Measurements from ENCODE around the gene GRK3. TPM values are rescaled to one million over a fixed set of nuclear protein-coding genes. Genes with fewer than 3 reads are reported as not detected.

GRK3 gene
- total and polyA plus RNA-seq, 2 of the 4 experiments (the other 2 are of a cell fraction) = 0.58 to 1.6 TPM

DNA sequence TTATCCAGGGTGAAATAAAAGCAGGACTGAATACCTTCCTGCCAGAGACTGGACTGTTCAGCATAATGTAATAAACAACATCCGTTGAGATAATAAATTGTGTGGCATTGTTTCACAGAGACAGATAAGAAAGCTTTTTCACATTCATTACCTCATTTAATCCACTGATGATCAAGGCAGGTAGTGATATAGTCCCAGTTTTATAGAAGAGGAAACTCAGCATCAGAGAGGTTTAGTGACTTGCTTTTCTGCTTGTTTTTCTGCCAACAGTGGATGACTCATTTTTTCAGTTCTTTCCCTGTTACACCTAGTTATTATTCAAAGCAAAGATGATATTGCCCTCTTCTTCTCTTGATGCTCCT lies 181.5 kb downstream of the GRK3 start:
- H3K4me2 ChIP-seq (ENCODE audit: low read depth, low read length) = no peak overlapping the region
- H2BK120ac ChIP-seq (ENCODE audit: low read depth, low read length) = peak overlapping the region; percentile 19; the same call in 1 of the 2 replicates
- no peaks in the 10 kb centered on the region for H3K36me3 ChIP-seq (ENCODE audit: control insufficient read depth, insufficient read depth, low read length)
- no TSS peak for BruUV-seq (replicated peaks)
- H2BK15ac ChIP-seq (ENCODE audit: low read depth, low read length) = no peak overlapping the region
- no peak overlapping the region for H3K4me3 ChIP-seq (ENCODE audit: insufficient read depth, low read depth, low read length)
- no peak overlapping the region for H4K5ac ChIP-seq (ENCODE audit: low read depth, low read length)
- H4K8ac ChIP-seq (ENCODE audit: low read depth in 2 of 2, low read length in 2 of 2) = no peak overlapping the region
- no peak overlapping the region for H3K23ac ChIP-seq (ENCODE audit: low read depth, low read length)
- CTCF ChIA-PET = no interaction called here
- TF ChIP-seq FOS (IDR thresholded peaks at IDR 0.05; ENCODE audit: low read depth, low read length) (no peak), BHLHE40 (IDR thresholded peaks at IDR 0.05; ENCODE audit: low read depth, low read length) (no peak), RFX5 (IDR thresholded peaks at IDR 0.05; ENCODE audit: low read depth, low read length) (no peak)
- TF ChIP-seq, protein P1, sequence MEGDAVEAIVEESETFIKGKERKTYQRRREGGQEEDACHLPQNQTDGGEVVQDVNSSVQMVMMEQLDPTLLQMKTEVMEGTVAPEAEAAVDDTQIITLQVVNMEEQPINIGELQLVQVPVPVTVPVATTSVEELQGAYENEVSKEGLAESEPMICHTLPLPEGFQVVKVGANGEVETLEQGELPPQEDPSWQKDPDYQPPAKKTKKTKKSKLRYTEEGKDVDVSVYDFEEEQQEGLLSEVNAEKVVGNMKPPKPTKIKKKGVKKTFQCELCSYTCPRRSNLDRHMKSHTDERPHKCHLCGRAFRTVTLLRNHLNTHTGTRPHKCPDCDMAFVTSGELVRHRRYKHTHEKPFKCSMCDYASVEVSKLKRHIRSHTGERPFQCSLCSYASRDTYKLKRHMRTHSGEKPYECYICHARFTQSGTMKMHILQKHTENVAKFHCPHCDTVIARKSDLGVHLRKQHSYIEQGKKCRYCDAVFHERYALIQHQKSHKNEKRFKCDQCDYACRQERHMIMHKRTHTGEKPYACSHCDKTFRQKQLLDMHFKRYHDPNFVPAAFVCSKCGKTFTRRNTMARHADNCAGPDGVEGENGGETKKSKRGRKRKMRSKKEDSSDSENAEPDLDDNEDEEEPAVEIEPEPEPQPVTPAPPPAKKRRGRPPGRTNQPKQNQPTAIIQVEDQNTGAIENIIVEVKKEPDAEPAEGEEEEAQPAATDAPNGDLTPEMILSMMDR (conservative IDR thresholded peaks at IDR 0.05; ENCODE audit: low read depth, low read length) = no peak
- no peak overlapping the region for H3K9ac ChIP-seq (ENCODE audit: low read depth, low read length)
- no peaks in the 10 kb centered on the region for H3K27me3 ChIP-seq (ENCODE audit: control insufficient read depth, insufficient read depth, low read length)
- no peak overlapping the region; the same call in 1 of the 2 replicates for H2AK5ac ChIP-seq (ENCODE audit: low read depth, low read length)
- H2BK20ac ChIP-seq (ENCODE audit: low read depth, low read length) = no peak overlapping the region
- H2AK9ac ChIP-seq (replicated peaks; ENCODE audit: low read depth, low read length, poor library complexity) = no peak overlapping the region
- H3K18ac ChIP-seq (ENCODE audit: low read depth, low read length) = no peak overlapping the region
- H3K9me3 ChIP-seq (ENCODE audit: control insufficient read depth, insufficient read depth, low read length) = no peaks in the 10 kb centered on the region
- H2BK5ac ChIP-seq (ENCODE audit: low read depth, low read length, poor library complexity, severe bottlenecking) = no peak overlapping the region
- in situ Hi-C loops (cut with MboI; ENCODE audit: low sequenced_read_pairs) (no loop called here), dilution Hi-C loops (cut with HindIII; ENCODE audit: low sequenced_read_pairs, unreplicated experiment) (no loop called here), intact Hi-C loops (cut with micrococcal nuclease) (no loop called here)
- no peaks in the 10 kb centered on the region for H4K20me1 ChIP-seq (ENCODE audit: insufficient read depth, low read length)
- no peak overlapping the region for H3K56ac ChIP-seq (ENCODE audit: extremely low read depth, insufficient read depth, low read length)
- peak; percentile 43 for DNase-seq
- no peak overlapping the region for H3K27ac ChIP-seq (ENCODE audit: insufficient read depth, low read length)
- no CpG with 5 or more reads among the region's 1 CpG for WGBS, 2 experiments (ENCODE audit: extremely low coverage in 2 of 2, insufficient read length in 1 of 2)
- no peaks in the 10 kb centered on the region for H3K79me1 ChIP-seq (ENCODE audit: low read depth in 1 of 2, low read length in 2 of 2)
- no peak overlapping the region for H4K91ac ChIP-seq (ENCODE audit: insufficient read depth, low read depth, low read length)
- H3K14ac ChIP-seq (replicated peaks; ENCODE audit: low read depth, low read length) = no peak overlapping the region
- H2AFZ ChIP-seq (replicated peaks; ENCODE audit: low read length, poor library complexity) = no peak overlapping the region
- H3K4me1 ChIP-seq (ENCODE audit: control insufficient read depth, insufficient read depth, low read length) = peaks cover 4% of the 10 kb centered on the region
- ATAC-seq (ENCODE audit: low read depth) = no peak
- POLR2A ChIA-PET (ENCODE audit: unreplicated experiment) = no interaction called here
- H3K4ac ChIP-seq (ENCODE audit: low read depth, low read length) = no peak overlapping the region
- no peaks in the 10 kb centered on the region; the same call in 1 of the 2 replicates for H3K9me1 ChIP-seq (ENCODE audit: insufficient read depth, low read length)

Measured in IMR-90 (cell line).